GM21717 (cell line): ENCODE results near the gene HTRA1.

Source experiments
- ATAC-seq: cut with Tn5 transposase; IDR thresholded peaks from one replicate; pipeline ENCODE4 v1.9.1; 2021; ENCODE audit warnings: mild to moderate bottlenecking, moderate library complexity; ENCODE audit not compliant: unreplicated experiment

HTRA1 gene

DNA sequence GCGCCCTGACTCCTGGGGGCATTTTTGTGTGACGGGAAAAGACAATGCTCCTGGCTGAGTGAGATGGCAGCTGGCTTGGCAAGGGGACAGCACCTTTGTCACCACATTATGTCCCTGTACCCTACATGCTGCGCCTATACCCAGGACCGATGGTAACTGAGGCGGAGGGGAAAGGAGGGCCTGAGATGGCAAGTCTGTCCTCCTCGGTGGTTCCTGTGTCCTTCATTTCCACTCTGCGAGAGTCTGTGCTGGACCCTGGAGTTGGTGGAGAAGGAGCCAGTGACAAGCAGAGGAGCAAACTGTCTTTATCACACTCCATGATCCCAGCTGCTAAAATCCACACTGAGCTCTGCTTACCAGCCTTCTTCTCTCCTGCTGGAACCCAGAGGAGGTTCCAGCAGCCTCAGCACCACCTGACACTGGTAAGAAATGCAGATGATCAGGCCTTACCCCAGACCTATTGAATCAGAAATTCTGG is 6.7 kb upstream of the HTRA1 start, which contains the start of gene ARMS2:
TSS of gene ARMS2 (plus strand) at position 51 of the 478 bp plus-strand sequence. CDS start at position 126, 75 bp downstream.
- ATAC-seq = no peak

- ATAC-seq = no peak
Observed at GRCh38 chr10:122455376-122456079, 5.8 kb upstream of the HTRA1 start.

GRCh38 chr10:122457934-122458333 is 3.4 kb upstream of the HTRA1 start:
- ATAC-seq = no peak

DNA sequence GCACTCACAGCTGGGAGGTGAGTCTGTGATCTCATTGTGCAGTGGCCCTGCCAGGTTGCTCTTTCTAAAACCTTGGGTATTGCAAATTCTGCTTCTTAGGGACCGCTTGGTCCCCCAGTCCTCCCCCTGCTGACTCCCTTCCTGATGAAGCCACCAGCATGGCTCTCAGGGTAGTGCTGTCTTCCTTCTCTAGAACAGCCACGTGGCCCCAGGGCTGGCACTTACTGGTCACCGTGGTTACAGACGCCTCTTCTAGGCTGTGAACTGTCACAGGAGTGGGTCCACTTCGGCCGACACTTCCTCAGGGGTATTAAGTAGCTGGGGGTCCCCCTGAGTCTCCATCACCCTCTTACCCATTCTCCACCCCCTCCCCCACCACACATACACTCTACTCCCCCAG is 2.7 kb upstream of the HTRA1 start:
- ATAC-seq = no peak

DNA sequence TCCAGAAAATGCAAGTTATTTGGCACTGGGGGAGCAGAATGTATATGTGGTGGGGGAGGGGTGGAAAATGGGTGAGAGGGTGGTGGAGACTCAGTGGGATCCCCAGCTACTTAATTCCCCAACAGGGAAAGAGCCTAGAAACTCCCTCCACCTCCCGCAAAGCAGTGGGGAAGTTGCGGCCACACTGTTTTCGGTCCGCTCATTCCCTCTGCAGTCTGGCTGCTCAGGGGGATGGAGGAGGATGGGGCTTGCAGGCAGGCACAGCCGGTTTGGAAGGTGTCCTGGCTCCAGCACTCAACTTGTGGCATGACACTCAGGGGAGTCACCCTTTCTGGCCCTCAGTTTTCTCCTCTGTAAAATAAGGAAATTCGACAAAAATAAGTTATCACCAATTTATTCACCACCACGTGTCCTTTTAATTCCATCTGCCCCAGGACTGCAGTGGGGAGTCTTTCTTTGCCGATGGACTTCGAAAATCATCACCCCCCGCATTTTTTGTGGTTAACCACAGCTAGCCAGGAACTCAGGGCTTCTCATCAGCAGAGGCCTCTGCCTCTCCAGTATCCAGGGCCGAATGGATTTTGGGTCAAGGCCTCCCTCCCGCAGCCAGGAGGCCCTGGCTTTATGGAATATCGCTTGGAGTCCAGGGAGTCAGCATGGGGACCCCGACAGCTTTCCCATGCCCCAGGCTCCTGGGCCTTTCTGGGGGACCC is 1.6 kb upstream of the HTRA1 start:
- no peak for ATAC-seq

- ATAC-seq = no peak
Observed at GRCh38 chr10:122460891-122461293, 461 bp upstream of the HTRA1 start.

GRCh38 chr10:122461729-122462532 is 578 bp downstream of the HTRA1 start:
- ATAC-seq = no peak

- no peak for ATAC-seq
Observed at GRCh38 chr10:122462533-122463465, 1.4 kb downstream of the HTRA1 start.

- ATAC-seq = no peak
Observed at GRCh38 chr10:122463466-122464249, 2.3 kb downstream of the HTRA1 start.

DNA sequence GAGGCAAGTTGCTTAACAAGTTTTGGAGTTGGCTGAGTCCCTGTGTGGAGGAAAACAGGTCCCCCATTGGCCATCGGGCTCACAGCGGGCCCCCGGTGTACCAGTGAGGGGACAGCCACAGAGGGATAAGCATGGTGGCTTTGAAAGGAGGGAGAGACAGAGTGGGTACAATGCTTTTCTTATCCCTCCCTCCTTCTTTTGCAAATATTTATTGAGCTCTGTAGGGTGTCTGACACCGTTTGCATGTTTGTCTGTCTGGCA is 2.8 kb downstream of the HTRA1 start:
- no peak for ATAC-seq

- no peak for ATAC-seq
Observed at GRCh38 chr10:122464586-122464985, 3.2 kb downstream of the HTRA1 start.

GRCh38 chr10:122465401-122466040 is 4.2 kb downstream of the HTRA1 start:
- ATAC-seq = no peak

DNA sequence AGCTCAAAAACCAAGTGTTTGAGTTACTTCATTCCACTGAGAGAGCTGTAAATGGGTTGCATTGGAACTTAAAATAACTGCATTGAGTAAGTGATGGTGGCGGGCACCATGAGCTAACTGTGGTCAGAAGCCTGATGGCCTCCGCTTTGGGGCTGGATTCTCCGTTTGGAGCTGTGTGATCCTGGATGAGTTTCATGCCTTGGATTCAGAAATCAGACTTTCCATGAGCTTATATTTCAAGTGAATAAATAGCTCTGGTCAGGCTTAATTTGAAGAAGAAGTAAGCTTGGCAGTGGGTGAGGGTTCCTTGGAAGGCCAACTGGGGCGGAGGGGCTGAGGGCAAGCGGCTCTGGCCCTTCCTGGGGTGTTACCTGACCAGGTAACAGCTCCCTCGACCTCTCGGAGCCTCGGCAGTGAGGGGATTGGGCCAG is 5.6 kb downstream of the HTRA1 start:
- no peak for ATAC-seq

GRCh38 chr10:122467701-122468100 is 6.3 kb downstream of the HTRA1 start:
- ATAC-seq = no peak

DNA sequence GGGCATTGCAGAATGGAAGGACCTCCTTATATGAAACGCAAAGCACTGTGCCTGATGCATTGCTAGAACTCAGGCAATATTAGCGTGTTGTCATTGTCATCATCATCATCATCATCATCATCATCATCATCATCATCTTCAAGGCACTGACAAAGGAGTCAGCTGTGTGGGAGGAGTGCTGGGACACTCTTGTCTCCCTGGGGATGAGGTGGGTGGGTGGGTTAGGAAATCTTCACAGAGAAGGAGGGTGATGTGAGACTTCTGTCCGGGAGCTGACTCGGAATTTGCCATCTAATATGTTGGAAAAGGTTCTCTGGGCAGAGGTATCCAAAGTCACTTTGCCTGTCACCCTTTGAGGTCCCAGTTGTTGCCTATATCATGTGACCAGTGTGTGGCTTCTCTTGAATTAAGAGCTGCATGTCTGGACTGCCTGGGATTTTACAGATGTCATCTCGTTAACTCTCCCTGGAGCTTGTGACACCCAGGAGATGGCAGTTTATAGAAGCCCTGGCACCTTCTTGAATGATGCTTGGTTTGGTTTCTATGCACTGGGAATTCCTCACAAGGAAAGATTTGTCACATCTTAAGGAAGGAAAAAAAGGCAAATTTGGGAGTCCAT is 7.1 kb downstream of the HTRA1 start:
- ATAC-seq = no peak

GRCh38 chr10:122468926-122469781 is 7.8 kb downstream of the HTRA1 start:
- no peak for ATAC-seq

GRCh38 chr10:122469848-122470247 is 8.5 kb downstream of the HTRA1 start:
- ATAC-seq = no peak
